NT2/D1 (cell line): ENCODE data around the gene SESTD1.

Source experiments
- SUZ12 ChIP-seq: IDR thresholded peaks from 2 replicates; pipeline ENCODE4 v1.6.1; 2011; ENCODE audit not compliant: insufficient read length, insufficient read depth; ENCODE audit errors: extremely low read depth
- YY1 ChIP-seq: IDR thresholded peaks from 2 replicates; pipeline ENCODE4 v1.6.1; 2011; ENCODE audit not compliant: insufficient read length, insufficient read depth

GRCh38 chr2:179068991-179069643, 195.5 kb downstream of the SESTD1 start:
- TF ChIP-seq SUZ12: no peak
- no peak for TF ChIP-seq YY1
